VCaP (cell line): ENCODE data around the gene PRSS2.
"Not testable (repeated sequence)": the region's sequence is repeated elsewhere in the genome, so short reads cannot be mapped to it uniquely, and the experiment has no call there.

Experiments
- H3K27ac ChIP-seq: fragments of 450-650 bp; 2 replicates; pipeline ENCODE4 v1.5.1; 2017
- CTCF ChIP-seq: fragments of 450-650 bp; conservative IDR thresholded peaks from 2 replicates; pipeline ENCODE4 v1.5.1; 2017; ENCODE audit warnings: mild to moderate bottlenecking, moderate library complexity

PRSS2 gene

GRCh38 chr7:142745745-142746144, 25.0 kb upstream of the PRSS2 start:
- H3K27ac ChIP-seq: no peak overlapping the region
- no peak for TF ChIP-seq CTCF

- no peak overlapping the region for H3K27ac ChIP-seq
- TF ChIP-seq CTCF: no peak
Observed at GRCh38 chr7:142746264-142746663, 24.5 kb upstream of the PRSS2 start.

GRCh38 chr7:142748410-142748809, 22.4 kb upstream of the PRSS2 start:
- not testable (repeated sequence) for H3K27ac ChIP-seq

- no peak within 1 kb of the TSS for H3K27ac ChIP-seq
- no peak for TF ChIP-seq CTCF
Observed at GRCh38 chr7:142749218-142749993, 21.4 kb upstream of the PRSS2 start, which contains the start of gene PRSS1. PRSS1 (plus strand) TSS chr7:142749472; CDS start chr7:142749485, 13 bp downstream.

GRCh38 chr7:142750321-142750938, 20.3 kb upstream of the PRSS2 start:
- no peak for TF ChIP-seq CTCF
- no peak overlapping the region for H3K27ac ChIP-seq

GRCh38 chr7:142751526-142752175, 19.1 kb upstream of the PRSS2 start:
- H3K27ac ChIP-seq: not testable (repeated sequence)

- H3K27ac ChIP-seq: no peak overlapping the region
- no peak for TF ChIP-seq CTCF
Observed at GRCh38 chr7:142752376-142753225, 18.2 kb upstream of the PRSS2 start.

GRCh38 chr7:142753366-142753765, 17.4 kb upstream of the PRSS2 start:
- no peak for TF ChIP-seq CTCF
- no peak overlapping the region for H3K27ac ChIP-seq

- not testable (repeated sequence) for H3K27ac ChIP-seq
Observed at GRCh38 chr7:142753925-142754491, 16.8 kb upstream of the PRSS2 start.
